Panc1 (cell line): ENCODE data around the gene HMGA1. TPM values are rescaled to one million over a fixed set of nuclear protein-coding genes. Genes with fewer than 3 reads are reported as not detected.

Experiments
- ATAC-seq: fragments of 200-7000 bp; cut with Tn5 transposase; 2 replicates; pipeline ENCODE4 v1.9.1; 2020; ENCODE audit warnings: mild to moderate bottlenecking, moderate library complexity
- BruUV-seq: library from RNA; stranded (reverse); fragments of 400-500 nt; replicated peaks from 2 replicates; lab custom pipeline; 2021; lab: Mats Ljungman, UMichigan
- CTCF ChIA-PET: fragments of 300-600 bp; sonication (Branson Sonifier 250); formaldehyde crosslinking; loops from one replicate; lab custom pipeline; 2022; ENCODE audit warnings: antibody characterized with exemption; lab: Charles Lee
- POLR2A ChIA-PET: fragments of 300-600 bp; sonication (Branson Sonifier 250); formaldehyde crosslinking; loops from one replicate; lab custom pipeline; 2022; ENCODE audit warnings: antibody characterized with exemption; lab: Charles Lee
- DNase-seq: peaks from one replicate; pipeline ENCODE4 v3.0.0-alpha.2; 2010; ENCODE audit warnings: low read depth, low spot score
- H3K27ac ChIP-seq: 2 replicates; pipeline ENCODE4 v1.5.1; 2011; ENCODE audit warnings: mild to moderate bottlenecking, low read length, inconsistent platforms
- H3K27me3 ChIP-seq: fragments of 200-500 bp; sonication (Bioruptor generic); 2 replicates; pipeline ENCODE4 v1.6.0; 2014; ENCODE audit warnings: low read length, inconsistent platforms; ENCODE audit not compliant: control insufficient read depth, insufficient read depth
- H3K36me3 ChIP-seq: fragments of 200-500 bp; sonication (Bioruptor generic); 2 replicates; pipeline ENCODE4 v1.5.1; 2014; ENCODE audit warnings: inconsistent platforms, mild to moderate bottlenecking, low read length, moderate library complexity; ENCODE audit not compliant: control insufficient read depth, insufficient read depth
- H3K4me1 ChIP-seq: 2 replicates; pipeline ENCODE4 v1.5.1; 2011; ENCODE audit warnings: inconsistent platforms, mild to moderate bottlenecking, low read length, moderate library complexity; ENCODE audit not compliant: control insufficient read depth, insufficient read depth
- H3K4me3 ChIP-seq, 2 experiments: 2 replicates each; pipeline ENCODE4 v1.5.1; 2011 to 2012; ENCODE audit warnings: low read depth in 2 of 2, low read length in 2 of 2, mild to moderate bottlenecking in 2 of 2, inconsistent platforms in 1 of 2, moderate library complexity in 1 of 2
- H3K9me3 ChIP-seq: fragments of 200-500 bp; sonication (Bioruptor generic); 2 replicates; pipeline ENCODE4 v1.5.1; 2014; ENCODE audit warnings: low read depth, mild to moderate bottlenecking, inconsistent platforms, low read length, moderate library complexity; ENCODE audit not compliant: control insufficient read depth, insufficient read depth
- CTCF ChIP-seq: fragments of 450-650 bp; IDR thresholded peaks from 2 replicates; pipeline ENCODE4 v1.5.1; 2017; ENCODE audit warnings: mild to moderate bottlenecking
- POLR2AphosphoS5 ChIP-seq: IDR thresholded peaks from 2 replicates; pipeline ENCODE4 v1.6.1; 2012; ENCODE audit warnings: mild to moderate bottlenecking, low read depth, low read length, moderate library complexity
- REST ChIP-seq, 2 experiments: IDR thresholded peaks; 2 replicates each; pipeline ENCODE4 v1.6.1; 2011 to 2012; ENCODE audit warnings: low read depth in 2 of 2, control low read depth in 1 of 2, low read length in 1 of 2, mild to moderate bottlenecking in 1 of 2, moderate library complexity in 1 of 2; ENCODE audit not compliant: insufficient read depth in 1 of 2
- SIN3A ChIP-seq: IDR thresholded peaks from 2 replicates; pipeline ENCODE4 v1.6.1; 2012; ENCODE audit warnings: low read depth, mild to moderate bottlenecking, low read length, moderate library complexity, borderline replicate concordance; ENCODE audit not compliant: insufficient read depth
- TCF7L2 ChIP-seq: IDR thresholded peaks from 2 replicates; pipeline ENCODE4 v1.6.1; 2011; ENCODE audit warnings: mild to moderate bottlenecking, low read depth, low read length, inconsistent platforms
- in situ Hi-C: cut with HindIII; loops from 2 replicates; pipeline ENCODE4 v1.10.0; 2016; ENCODE audit warnings: low sequenced_read_pairs, low pct_unique_long_range_greater_than_20kb
- intact Hi-C: fragments of 100-400 bp; cut with micrococcal nuclease; formaldehyde crosslinking; loops from one replicate; pipeline ENCODE4 v1.10.0; 2022; ENCODE audit not compliant: unreplicated experiment
- total RNA-seq: library from RNA; stranded (reverse); gene quantifications from one replicate; pipeline ENCODE4 v1.2.1, GENCODE V29; 2021; ENCODE audit not compliant: unreplicated experiment

The HMGA1 gene
- total RNA-seq, 1 experiment from 2014 or later, result 444 TPM

GRCh38 chr6:34288581-34288980 is 51.9 kb downstream of the HMGA1 start:
- Histone ChIP-seq H3K9me3 (no peaks in the 10 kb centered on the region), H3K4me1 (no peaks in the 10 kb centered on the region), H3K27ac (no peak overlapping the region), H3K36me3 (peaks cover 9% of the 10 kb centered on the region; the same call in 1 of the 2 replicates), H3K4me3 (no peak overlapping the region), H3K27me3 (no peaks in the 10 kb centered on the region)
- in situ Hi-C loops, result no loop called here
- intact Hi-C loops, result no loop called here
- TF ChIP-seq TCF7L2 (no peak), SIN3A (no peak), POLR2AphosphoS5 (no peak), REST (IDR thresholded peaks at IDR 0.05; ENCODE audit: insufficient read depth in 1 of 2, low read depth in 2 of 2, low read length in 1 of 2) (no peak), CTCF (no peak)
- no TSS peak for BruUV-seq
- ATAC-seq, result no peak
- no peak for DNase-seq
- CTCF ChIA-PET, result no interaction called here
- POLR2A ChIA-PET, result interaction anchor here (0.7 kb wide), 1 partner anchor 740 kb away, joined by 3 read pairs; no protein-coding TSS in a partner anchor

- H3K4me3 ChIP-seq, result no peak overlapping the region
- no peak overlapping the region for H3K27ac ChIP-seq
- ATAC-seq, result no peak
- POLR2A ChIA-PET, result no interaction called here
- H3K9me3 ChIP-seq, result no peaks in the 10 kb centered on the region
- H3K4me1 ChIP-seq, result no peaks in the 10 kb centered on the region
- TF ChIP-seq CTCF (no peak), REST (IDR thresholded peaks at IDR 0.05; ENCODE audit: insufficient read depth in 1 of 2, low read depth in 2 of 2, low read length in 1 of 2) (no peak), TCF7L2 (no peak), SIN3A (no peak), POLR2AphosphoS5 (no peak)
- H3K27me3 ChIP-seq, result no peaks in the 10 kb centered on the region
- peaks cover 9% of the 10 kb centered on the region; the same call in 1 of the 2 replicates for H3K36me3 ChIP-seq
- intact Hi-C loops, result no loop called here
- in situ Hi-C loops, result no loop called here
- CTCF ChIA-PET, result no interaction called here
- BruUV-seq, result no TSS peak
- DNase-seq, result no peak
Observed at GRCh38 chr6:34289137-34289536, 52.5 kb downstream of the HMGA1 start.
